Neuronal stem cell (in vitro differentiated cells): ENCODE data around the gene COL20A1.

Experiments
- DNase-seq: peaks from one replicate; pipeline ENCODE4 v3.0.0-alpha.2; 2013; ENCODE audit warnings: low spot score
- H2AFZ ChIP-seq: one replicate; pipeline ENCODE4 v1.6.1; 2013; ENCODE audit warnings: mild to moderate bottlenecking, low read length, inconsistent platforms
- H2AK5ac ChIP-seq: 2 replicates; pipeline ENCODE4 v1.6.1; 2013; ENCODE audit warnings: low read depth, mild to moderate bottlenecking, inconsistent platforms, low read length, moderate library complexity, mixed read lengths
- H2BK120ac ChIP-seq: 2 replicates; pipeline ENCODE4 v1.6.1; 2013; ENCODE audit warnings: low read depth, mild to moderate bottlenecking, inconsistent platforms, low read length, moderate library complexity, mixed read lengths
- H2BK12ac ChIP-seq: one replicate; pipeline ENCODE4 v1.6.1; 2013; ENCODE audit warnings: low read length, inconsistent platforms
- H2BK15ac ChIP-seq: 2 replicates; pipeline ENCODE4 v1.6.1; 2013; ENCODE audit warnings: mild to moderate bottlenecking, low read length, inconsistent platforms, mixed read lengths
- H2BK5ac ChIP-seq: one replicate; pipeline ENCODE4 v1.6.1; 2013; ENCODE audit warnings: inconsistent platforms, mild to moderate bottlenecking, low read length, moderate library complexity
- H3K14ac ChIP-seq: one replicate; pipeline ENCODE4 v1.6.1; 2013; ENCODE audit warnings: low read length, inconsistent platforms
- H3K18ac ChIP-seq: 2 replicates; pipeline ENCODE4 v1.6.1; 2013; ENCODE audit warnings: low read length, inconsistent platforms
- H3K23ac ChIP-seq: 2 replicates; pipeline ENCODE4 v1.6.1; 2013; ENCODE audit warnings: low read depth, mild to moderate bottlenecking, mixed read lengths, low read length, inconsistent platforms; ENCODE audit not compliant: poor library complexity
- H3K27ac ChIP-seq: replicated peaks from 3 replicates; pipeline ENCODE4 v1.5.1; 2013; ENCODE audit warnings: low read length, inconsistent platforms
- H3K27me3 ChIP-seq, 3 experiments: 2 replicates each; pipeline ENCODE4 v1.6.1; 2013; ENCODE audit warnings: low read length in 3 of 3, mild to moderate bottlenecking in 2 of 3, inconsistent platforms in 1 of 3, low read depth in 1 of 3, mixed read lengths in 1 of 3, moderate library complexity in 1 of 3; ENCODE audit not compliant: control insufficient read depth in 3 of 3, insufficient read depth in 3 of 3
- H3K36me3 ChIP-seq, 2 donors: replicated peaks in 1 of 2; 2 replicates each; pipeline ENCODE4 v1.6.1; 2013; ENCODE audit warnings: low read length in 2 of 2; ENCODE audit not compliant: control insufficient read depth in 2 of 2, insufficient read depth in 2 of 2
- H3K4ac ChIP-seq: 2 replicates; pipeline ENCODE4 v1.6.1; 2013; ENCODE audit warnings: inconsistent platforms, mild to moderate bottlenecking, low read length, moderate library complexity
- H3K4me1 ChIP-seq, 2 donors: 1 replicate in 1 of 2; 2 replicates in 1 of 2; pipeline ENCODE4 v1.6.1; 2013; ENCODE audit warnings: low read length in 2 of 2, low read depth in 1 of 2; ENCODE audit not compliant: control insufficient read depth in 2 of 2, insufficient read depth in 1 of 2
- H3K4me2 ChIP-seq: one replicate; pipeline ENCODE4 v1.6.1; 2013; ENCODE audit warnings: mild to moderate bottlenecking, low read length, inconsistent platforms; ENCODE audit not compliant: insufficient read depth, poor library complexity, severe bottlenecking
- H3K4me3 ChIP-seq, 2 donors: 2 replicates each; pipeline ENCODE4 v1.5.1; 2013; ENCODE audit warnings: low read length in 2 of 2, mild to moderate bottlenecking in 2 of 2, inconsistent platforms in 1 of 2, moderate library complexity in 1 of 2
- H3K79me1 ChIP-seq: one replicate; pipeline ENCODE4 v1.6.1; 2013; ENCODE audit warnings: low read depth, mild to moderate bottlenecking, inconsistent platforms, low read length, moderate library complexity
- H3K9ac ChIP-seq: one replicate; pipeline ENCODE4 v1.6.1; 2013; ENCODE audit warnings: mild to moderate bottlenecking, low read depth, low read length, inconsistent platforms; ENCODE audit not compliant: poor library complexity
- H3K9me3 ChIP-seq, 2 donors: replicated peaks in 1 of 2; 2 replicates each; pipeline versions ENCODE3 to v1.6.1; 2013; ENCODE audit warnings: low read length in 2 of 2, mild to moderate bottlenecking in 2 of 2, inconsistent platforms in 1 of 2, low read depth in 1 of 2, mixed read lengths in 1 of 2, moderate library complexity in 1 of 2; ENCODE audit not compliant: control insufficient read depth in 2 of 2, insufficient read depth in 1 of 2
- H4K8ac ChIP-seq: one replicate; pipeline ENCODE4 v1.6.1; 2013; ENCODE audit warnings: low read depth, mild to moderate bottlenecking, inconsistent platforms, low read length, moderate library complexity
- H4K91ac ChIP-seq: one replicate; pipeline ENCODE4 v1.6.1; 2013; ENCODE audit warnings: low read length, low read depth, mild to moderate bottlenecking, inconsistent platforms; ENCODE audit not compliant: poor library complexity
- WGBS, 2 donors: extraction: QIAGEN DNeasy Blood & Tissue Kit; methylation state at CpG; one replicate each; pipeline ENCODE4 v1.1.7; 2013; ENCODE audit warnings: missing lambda C conversion rate in 2 of 2, mixed read lengths in 1 of 2; ENCODE audit not compliant: insufficient read length in 2 of 2, insufficient replicate concordance in 1 of 2; ENCODE audit errors: extremely low coverage in 2 of 2; 5-methylcytosine and 5-hydroxymethylcytosine counted together

COL20A1 gene

DNA sequence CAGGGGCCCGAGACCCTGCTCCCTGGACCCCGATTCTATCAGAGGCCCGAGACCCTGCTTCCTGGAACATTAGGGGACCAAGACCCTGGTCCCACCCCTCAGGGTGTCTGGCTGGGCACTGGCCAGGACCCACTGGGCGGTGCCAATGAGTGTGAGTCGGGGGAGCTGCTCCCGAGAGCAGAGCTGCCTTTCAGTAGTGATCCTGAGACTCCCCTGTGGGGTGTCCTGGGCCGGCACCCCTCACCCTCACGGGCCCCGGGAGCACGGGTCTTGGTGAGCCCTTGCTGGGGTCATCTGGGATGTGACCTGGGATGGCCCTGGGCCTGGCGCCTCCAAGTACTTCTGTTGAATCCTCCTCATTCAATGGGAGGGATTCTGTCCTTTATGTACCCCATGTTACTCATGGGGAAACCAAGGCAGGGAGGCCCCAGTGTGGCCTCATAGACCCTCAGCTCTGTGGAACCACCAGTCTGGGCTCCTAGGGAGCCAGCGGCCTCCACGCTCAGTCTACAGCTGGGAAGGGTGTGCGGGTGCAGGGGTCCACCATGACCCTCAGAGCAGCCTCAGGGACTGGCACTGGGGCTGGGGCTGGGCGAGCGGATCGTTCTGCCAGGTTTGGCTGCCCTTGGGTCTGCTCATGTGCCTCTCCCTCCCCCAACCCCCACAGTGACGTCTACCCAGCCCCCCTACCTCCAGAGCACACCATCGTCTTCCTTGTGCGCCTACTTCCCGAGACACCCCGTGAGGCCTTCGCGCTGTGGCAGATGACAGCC lies 25.6 kb downstream of the COL20A1 start:
- H2BK120ac ChIP-seq, result no peak overlapping the region
- peak overlapping the region; percentile 56 for H3K14ac ChIP-seq
- H3K9ac ChIP-seq, result no peak overlapping the region
- H2BK15ac ChIP-seq, result no peak overlapping the region
- peak overlapping the region; percentile 90 for H2AK5ac ChIP-seq
- H3K4me3 ChIP-seq, result no peak overlapping the region
- no peak overlapping the region for H2BK12ac ChIP-seq
- peak overlapping the region; percentile 64 for H3K18ac ChIP-seq
- no peak overlapping the region for H3K4me2 ChIP-seq
- H4K91ac ChIP-seq, result no peak overlapping the region
- no peak for DNase-seq
- no peak overlapping the region for H3K4ac ChIP-seq
- peaks cover 2 to 7% of the 10 kb centered on the region in 2 donors for H3K4me1 ChIP-seq
- no peak overlapping the region for H2AFZ ChIP-seq
- H3K27ac ChIP-seq, result no peak overlapping the region
- no CpG with 5 or more reads among the region's 24 CpGs for WGBS, 2 donors
- H2BK5ac ChIP-seq, result peak overlapping the region; percentile 75
- H4K8ac ChIP-seq, result peak overlapping the region; percentile 43
- H3K27me3 ChIP-seq, result peaks cover 0 to 23% (median 0%) of the 10 kb centered on the region in 3 experiments
- peaks cover 4% of the 10 kb centered on the region for H3K79me1 ChIP-seq
- no peaks in the 10 kb centered on the region for H3K9me3 ChIP-seq
- no peak overlapping the region for H3K23ac ChIP-seq
- no peaks in the 10 kb centered on the region for H3K36me3 ChIP-seq

- Histone ChIP-seq H2BK5ac (peak overlapping the region; percentile 75), H3K9me3 (no peaks in the 10 kb centered on the region), H3K4me3 (no peak overlapping the region), H3K27me3 (peaks cover 0 to 26% (median 0%) of the 10 kb centered on the region in 3 experiments), H2BK120ac (peak overlapping the region; percentile 61), H3K36me3 (no peaks in the 10 kb centered on the region), H3K4ac (no peak overlapping the region), H2AK5ac (peak overlapping the region; percentile 90), H2BK15ac (peak overlapping the region; percentile 37), H3K18ac (peak overlapping the region; percentile 64), H4K8ac (no peak overlapping the region), H3K23ac (peak overlapping the region; percentile 43), H3K9ac (no peak overlapping the region), H3K79me1 (peaks cover 4% of the 10 kb centered on the region), H3K14ac (peak overlapping the region; percentile 82), H2AFZ (no peak overlapping the region), H3K27ac (no peak overlapping the region), H3K4me2 (no peak overlapping the region), H4K91ac (no peak overlapping the region), H2BK12ac (no peak overlapping the region), H3K4me1 (peaks cover 2 to 7% of the 10 kb centered on the region in 2 donors)
- no CpG with 5 or more reads among the region's 25 CpGs for WGBS, 2 donors
- no peak for DNase-seq
Observed at GRCh38 chr20:63319164-63320040, 26.4 kb downstream of the COL20A1 start.

GRCh38 chr20:63320041-63320511 lies 27.1 kb downstream of the COL20A1 start:
- Histone ChIP-seq H2BK12ac (peak overlapping the region; percentile 6), H3K36me3 (no peaks in the 10 kb centered on the region), H3K23ac (peak overlapping the region; percentile 43), H2BK120ac (peak overlapping the region; percentile 61), H3K14ac (peak overlapping the region; percentile 71), H3K4me3 (no peak overlapping the region), H2BK5ac (peak overlapping the region; percentile 48), H3K9ac (no peak overlapping the region), H3K18ac (peak overlapping the region; percentile 57), H3K27ac (no peak overlapping the region), H2AFZ (no peak overlapping the region), H2AK5ac (peak overlapping the region; percentile 81), H3K4ac (no peak overlapping the region), H3K4me2 (no peak overlapping the region), H3K4me1 (peaks cover 2 to 7% of the 10 kb centered on the region in 2 donors), H4K91ac (peak overlapping the region; percentile 43), H3K79me1 (peaks cover 2% of the 10 kb centered on the region), H4K8ac (peak overlapping the region; percentile 23), H3K9me3 (no peaks in the 10 kb centered on the region), H3K27me3 (peaks cover 0 to 23% (median 0%) of the 10 kb centered on the region in 3 experiments), H2BK15ac (peak overlapping the region; percentile 81)
- no peak for DNase-seq
- WGBS, 2 donors, result no CpG with 5 or more reads among the region's 23 CpGs
